NCI-H2107 treated with DMSO at 0.1 percent for 48 hours (cell line): ENCODE measurements around the gene PTPN1.
"Not testable (repeated sequence)": the region's sequence is repeated elsewhere in the genome, so short reads cannot be mapped to it uniquely, and the experiment has no call there.

ENCODE experiments used
- DNase-seq: peaks from one replicate; lab custom pipeline; 2025; ENCODE audit not compliant: unreplicated experiment; lab: John Stamatoyannopoulos, UW

PTPN1 gene

GRCh38 chr20:50587291-50587961 lies 77.2 kb downstream of the PTPN1 start:
- DNase-seq: peak; percentile 65

GRCh38 chr20:50588034-50588736 lies 78.0 kb downstream of the PTPN1 start:
- peak; percentile 34 for DNase-seq

GRCh38 chr20:50589548-50590347 lies 79.6 kb downstream of the PTPN1 start:
- no peak for DNase-seq

- no peak for DNase-seq
Measured at GRCh38 chr20:50590348-50590664, 80.1 kb downstream of the PTPN1 start.

- no peak for DNase-seq
Measured at GRCh38 chr20:50591233-50591852, 81.2 kb downstream of the PTPN1 start.

GRCh38 chr20:50592282-50593004 lies 82.3 kb downstream of the PTPN1 start:
- DNase-seq: no peak

- DNase-seq: no peak
Measured at GRCh38 chr20:50593005-50593335, 82.8 kb downstream of the PTPN1 start.

GRCh38 chr20:50594231-50594590 lies 84.0 kb downstream of the PTPN1 start:
- DNase-seq: no peak

GRCh38 chr20:50594591-50595432 lies 84.6 kb downstream of the PTPN1 start:
- no peak for DNase-seq

GRCh38 chr20:50595433-50595895 lies 85.3 kb downstream of the PTPN1 start:
- no peak for DNase-seq

- DNase-seq: no peak
Measured at GRCh38 chr20:50595988-50596693, 86.0 kb downstream of the PTPN1 start.

- no peak for DNase-seq
Measured at GRCh38 chr20:50596694-50597021, 86.5 kb downstream of the PTPN1 start.

- DNase-seq: no peak
Measured at GRCh38 chr20:50597406-50597969, 87.3 kb downstream of the PTPN1 start.

- no peak for DNase-seq
Measured at GRCh38 chr20:50598074-50598473, 87.9 kb downstream of the PTPN1 start.

GRCh38 chr20:50598768-50599167 lies 88.6 kb downstream of the PTPN1 start:
- not testable (repeated sequence) for DNase-seq

GRCh38 chr20:50600281-50600895 lies 90.2 kb downstream of the PTPN1 start:
- no peak for DNase-seq

- DNase-seq: no peak
Measured at GRCh38 chr20:50601511-50602431, 91.6 kb downstream of the PTPN1 start.
